Subcutaneous preadipocyte (primary cell): ENCODE data around the gene KCNK1. TPM values are rescaled to one million over a fixed set of nuclear protein-coding genes. Genes with fewer than 3 reads are reported as not detected.

Experiments
- small RNA-seq: library from RNA; depleted of rRNA; stranded (forward); fragments of <200 nt; gene quantifications from one replicate; pipeline ENCODE3, GENCODE V24; 2012
- total RNA-seq: library from RNA; depleted of rRNA; stranded (reverse); fragments of >200 nt; gene quantifications from 2 replicates; pipeline ENCODE4 v1.2.3, GENCODE V29; 2012

Gene KCNK1
- total RNA-seq = 0.98 and 1.5 TPM in 2 replicates

GRCh38 chr1:233613252-233614172 is at the start of gene KCNK1:
Gene KCNK1 (plus strand): TSS chr1:233614106. CDS start chr1:233614172, 66 bp downstream.

Small RNA genes within 50 kb of the gene (small RNA-seq; reads per million reads assigned to genes)
- not detected for gene MIR4427
